Calu3 (cell line): ENCODE results near the gene OPCML. TPM values are rescaled to one million over a fixed set of nuclear protein-coding genes. Genes with fewer than 3 reads are reported as not detected.

Experiments used
- BruUV-seq: library from RNA; stranded (reverse); fragments of 400-500 nt; replicated peaks from 2 replicates; lab custom pipeline; 2021; lab: Mats Ljungman, UMichigan
- CTCF ChIA-PET: fragments of 300-600 bp; sonication (Branson Sonifier 250); formaldehyde crosslinking; loops from one replicate; lab custom pipeline; 2022; ENCODE audit warnings: antibody characterized with exemption; lab: Charles Lee
- DNase-seq: peaks from one replicate; pipeline ENCODE4 v3.0.0; 2022
- H3K27ac Mint-ChIP-seq: one replicate; pipeline ENCODE4 v1.8.0; 2022; ENCODE audit warnings: mixed read lengths; ENCODE audit not compliant: unreplicated experiment
- H3K27me3 Mint-ChIP-seq: one replicate; pipeline ENCODE4 v1.8.0; 2022; ENCODE audit warnings: mixed read lengths; ENCODE audit not compliant: unreplicated experiment
- H3K36me3 Mint-ChIP-seq: one replicate; pipeline ENCODE4 v1.8.0; 2022; ENCODE audit warnings: mild to moderate bottlenecking, moderate library complexity, mixed read lengths; ENCODE audit not compliant: insufficient read depth, unreplicated experiment
- H3K4me1 Mint-ChIP-seq: one replicate; pipeline ENCODE4 v1.8.0; 2022; ENCODE audit warnings: mild to moderate bottlenecking, low read depth, mixed read lengths; ENCODE audit not compliant: unreplicated experiment
- H3K4me3 Mint-ChIP-seq: one replicate; pipeline ENCODE4 v1.8.0; 2022; ENCODE audit warnings: mild to moderate bottlenecking, low read depth, moderate library complexity, mixed read lengths; ENCODE audit not compliant: unreplicated experiment
- H3K9me3 Mint-ChIP-seq: one replicate; pipeline ENCODE4 v1.8.0; 2022; ENCODE audit warnings: low read depth, mixed read lengths; ENCODE audit not compliant: unreplicated experiment
- CTCF ChIP-seq: fragments of 200-600 bp; IDR thresholded peaks from one replicate; pipeline ENCODE4 v1.8.0; 2022; ENCODE audit warnings: antibody characterized with exemption; ENCODE audit not compliant: unreplicated experiment
- intact Hi-C: fragments of 100-400 bp; cut with micrococcal nuclease; formaldehyde crosslinking; loops from one replicate; pipeline ENCODE4 v1.10.0; 2022; ENCODE audit not compliant: unreplicated experiment
- total RNA-seq: library from RNA; stranded (reverse); gene quantifications from 2 replicates; pipeline ENCODE4 v1.2.3, GENCODE V29; 2022

Gene OPCML
- total RNA-seq, 1 experiment from 2014 or later = not detected

GRCh38 chr11:132876239-132876638 is 656.1 kb downstream of the OPCML start:
- no peak for TF ChIP-seq CTCF
- no peak for DNase-seq
- Mint-ChIP-seq H3K9me3 (peaks cover 15% of the 10 kb centered on the region), H3K4me1 (no peaks in the 10 kb centered on the region), H3K4me3 (no peak overlapping the region), H3K27ac (no peak overlapping the region), H3K27me3 (no peaks in the 10 kb centered on the region), H3K36me3 (no peaks in the 10 kb centered on the region)
- CTCF ChIA-PET = no interaction called here
- intact Hi-C loops = no loop called here
- no TSS peak for BruUV-seq

- CTCF ChIA-PET = interaction anchor here (0.8 kb wide), 1 partner anchor 62 kb away, joined by 4 read pairs; no protein-coding TSS in a partner anchor
- Mint-ChIP-seq H3K36me3 (no peaks in the 10 kb centered on the region), H3K27me3 (no peaks in the 10 kb centered on the region), H3K4me3 (no peak overlapping the region), H3K4me1 (no peaks in the 10 kb centered on the region), H3K9me3 (peaks cover 15% of the 10 kb centered on the region), H3K27ac (no peak overlapping the region)
- TF ChIP-seq CTCF = no peak
- no peak for DNase-seq
- no TSS peak for BruUV-seq
- intact Hi-C loops = no loop called here
Measured at GRCh38 chr11:132874638-132875037, 657.7 kb downstream of the OPCML start.

- Mint-ChIP-seq H3K36me3 (no peaks in the 10 kb centered on the region), H3K4me1 (no peaks in the 10 kb centered on the region), H3K27me3 (no peaks in the 10 kb centered on the region), H3K27ac (no peak overlapping the region), H3K9me3 (peaks cover 15% of the 10 kb centered on the region), H3K4me3 (no peak overlapping the region)
- CTCF ChIA-PET = no interaction called here
- intact Hi-C loops = no loop called here
- no TSS peak for BruUV-seq
- DNase-seq = no peak
- TF ChIP-seq CTCF = no peak
Measured at GRCh38 chr11:132873841-132874240, 658.5 kb downstream of the OPCML start.

GRCh38 chr11:132872211-132872610 is 660.1 kb downstream of the OPCML start:
- Mint-ChIP-seq H3K27ac (no peak overlapping the region), H3K4me3 (no peak overlapping the region), H3K36me3 (no peaks in the 10 kb centered on the region), H3K27me3 (no peaks in the 10 kb centered on the region), H3K9me3 (peaks cover 18% of the 10 kb centered on the region), H3K4me1 (no peaks in the 10 kb centered on the region)
- BruUV-seq = no TSS peak
- CTCF ChIA-PET = no interaction called here
- no peak for DNase-seq
- intact Hi-C loops = no loop called here
- no peak for TF ChIP-seq CTCF
